Measurements from ENCODE around the gene MOB2. TPM values are rescaled to one million over a fixed set of nuclear protein-coding genes. Genes with fewer than 3 reads are reported as not detected.

The MOB2 gene
- total RNA-seq, 1 experiment from 2014 or later: 22.7 TPM

- TF ChIP-seq CTCF (conservative IDR thresholded peaks at IDR 0.05): no peak
- no peak overlapping the region for H3K4me3 Mint-ChIP-seq
- no peak overlapping the region for H2BK120ac ChIP-seq (ENCODE audit: low read depth, low read length, poor library complexity, severe bottlenecking)
These were observed 23.9 kb downstream of the MOB2 start for GRCh38 chr11:1462698-1462975.

More at GRCh38 chr11:1462698-1462975, 23.9 kb downstream of the MOB2 start:
- no peak for DNase-seq
- H3K4me2 ChIP-seq (ENCODE audit: insufficient read depth, insufficient read length, low read length): no peak overlapping the region
- H3K36me3 Mint-ChIP-seq (ENCODE audit: insufficient read depth in 1 of 3, low read depth in 3 of 3): peaks cover 2 to 6% (median 5%) of the 10 kb centered on the region in 3 experiments; a peak in 1 of 7 replicates
- H3K27me3 ChIP-seq (ENCODE audit: insufficient read depth, low read length): no peaks in the 10 kb centered on the region
- no peak overlapping the region for H3T11ph ChIP-seq (ENCODE audit: low read length)
- no peaks in the 10 kb centered on the region for H3K9me3 ChIP-seq (ENCODE audit: control insufficient read depth, low read depth, low read length)
- H3K27ac Mint-ChIP-seq: peak overlapping the region in 1 of 3 experiments; percentile 74; a peak in 1 of 7 replicates
- no peak overlapping the region for H2BK5ac ChIP-seq (ENCODE audit: insufficient read length, low read length)
- WGBS (ENCODE audit: extremely low coverage, insufficient read length, low lambda C conversion rate): no CpG with 5 or more reads among the region's 13 CpGs
- H3K9ac ChIP-seq (ENCODE audit: extremely low read depth, insufficient read length, low read length): no peak overlapping the region
- no peak overlapping the region for H3K4ac ChIP-seq (ENCODE audit: low read depth, low read length)
- H3K23me2 ChIP-seq (ENCODE audit: insufficient read length, low read depth, low read length, poor library complexity, severe bottlenecking): no peaks in the 10 kb centered on the region
- no peaks in the 10 kb centered on the region for H3K79me2 ChIP-seq (ENCODE audit: insufficient read depth, low read length)
- H3K56ac ChIP-seq (ENCODE audit: insufficient read length, low read depth, low read length): no peak overlapping the region
- H3K27me3 Mint-ChIP-seq (ENCODE audit: low read depth): no peaks in the 10 kb centered on the region; the same call in 1 of the 2 replicates
- no peak overlapping the region for H3K23ac ChIP-seq (ENCODE audit: insufficient read length, low read depth, low read length)
- no peaks in the 10 kb centered on the region for H4K20me1 ChIP-seq (ENCODE audit: control insufficient read depth, insufficient read depth, insufficient read length)
- no peaks in the 10 kb centered on the region for H3K79me1 ChIP-seq (ENCODE audit: insufficient read depth, low read depth, low read length, poor library complexity, severe bottlenecking)
- H2AK5ac ChIP-seq (ENCODE audit: insufficient read length, low read length): no peak overlapping the region
- H3K4me1 ChIP-seq (ENCODE audit: insufficient read depth, low read length): no peaks in the 10 kb centered on the region
- H2BK20ac ChIP-seq (ENCODE audit: low read depth, low read length, poor library complexity, severe bottlenecking): no peak overlapping the region
- H3K27ac ChIP-seq (ENCODE audit: insufficient read length, low read depth, low read length): no peak overlapping the region
- H3K14ac ChIP-seq (ENCODE audit: insufficient read depth, low read length): no peak overlapping the region
- H4K5ac ChIP-seq (ENCODE audit: insufficient read length, low read depth, low read length): no peak overlapping the region
- H3K9me3 Mint-ChIP-seq: no peaks in the 10 kb centered on the region
- H3K18ac ChIP-seq (ENCODE audit: insufficient read length, low read depth, low read length): no peak overlapping the region
- peaks cover 3 to 14% of the 10 kb centered on the region in 2 experiments; a peak in 3 of 4 replicates for H3K4me1 Mint-ChIP-seq
- H2BK15ac ChIP-seq (ENCODE audit: low read depth, low read length): no peak overlapping the region
- no peak overlapping the region for H4K91ac ChIP-seq (ENCODE audit: insufficient read length, low read depth, low read length)
- H4K8ac ChIP-seq (replicated peaks; ENCODE audit: insufficient read length, low read depth, low read length): no peak overlapping the region
- H2AFZ ChIP-seq (ENCODE audit: low read length): no peak overlapping the region
- H2BK12ac ChIP-seq (ENCODE audit: insufficient read length, low read depth, low read length): no peak overlapping the region
